ENCODE measurements around the gene CFAP20DC. TPM values are rescaled to one million over a fixed set of nuclear protein-coding genes. Genes with fewer than 3 reads are reported as not detected.

CFAP20DC gene
- total RNA-seq, 1 experiment from 2014 or later, result 4.5 TPM

DNA sequence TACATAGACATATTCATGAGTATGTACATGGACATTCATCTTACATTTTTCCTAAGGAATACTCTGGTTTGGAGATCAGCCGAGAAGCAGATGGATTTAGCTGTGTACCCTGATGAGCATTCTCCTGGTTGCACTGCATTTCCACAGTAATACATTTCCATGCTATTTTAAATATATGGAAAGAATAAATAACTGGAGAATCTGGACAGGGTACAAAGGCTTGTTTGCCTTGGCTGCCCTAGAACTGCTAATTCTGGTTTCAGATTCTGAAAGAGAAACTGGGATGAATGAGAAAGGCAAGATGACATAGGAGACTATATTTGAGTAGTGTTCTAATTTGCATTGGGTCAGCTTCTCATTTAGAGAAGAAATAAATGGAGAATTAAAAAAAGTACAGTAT is 192.4 kb downstream of the CFAP20DC start:
- Histone ChIP-seq H4K20me1 (ENCODE audit: control insufficient read depth, insufficient read depth, insufficient read length) (no peaks in the 10 kb centered on the region), H2BK5ac (ENCODE audit: insufficient read length, low read length) (no peak overlapping the region), H2BK20ac (ENCODE audit: low read depth, low read length, poor library complexity, severe bottlenecking) (no peak overlapping the region), H3K27me3 (ENCODE audit: insufficient read depth, low read length) (no peaks in the 10 kb centered on the region), H3K23me2 (ENCODE audit: insufficient read length, low read depth, low read length, poor library complexity, severe bottlenecking) (no peaks in the 10 kb centered on the region), H3T11ph (ENCODE audit: low read length) (no peak overlapping the region), H3K9me3 (ENCODE audit: control insufficient read depth, low read depth, low read length) (no peaks in the 10 kb centered on the region), H2AK5ac (ENCODE audit: insufficient read length, low read length) (no peak overlapping the region), H3K9ac (ENCODE audit: extremely low read depth, insufficient read length, low read length) (no peak overlapping the region), H3K79me1 (ENCODE audit: insufficient read depth, low read depth, low read length, poor library complexity, severe bottlenecking) (no peaks in the 10 kb centered on the region), H2BK15ac (ENCODE audit: low read depth, low read length) (no peak overlapping the region), H4K91ac (ENCODE audit: insufficient read length, low read depth, low read length) (no peak overlapping the region), H2BK12ac (ENCODE audit: insufficient read length, low read depth, low read length) (no peak overlapping the region), H3K4me1 (ENCODE audit: insufficient read depth, low read length) (no peaks in the 10 kb centered on the region), H2BK120ac (ENCODE audit: low read depth, low read length, poor library complexity, severe bottlenecking) (no peak overlapping the region), H3K4ac (ENCODE audit: low read depth, low read length) (no peak overlapping the region), H4K5ac (ENCODE audit: insufficient read length, low read depth, low read length) (no peak overlapping the region), H3K27ac (ENCODE audit: insufficient read length, low read depth, low read length) (no peak overlapping the region), H3K79me2 (ENCODE audit: insufficient read depth, low read length) (no peaks in the 10 kb centered on the region), H4K8ac (replicated peaks; ENCODE audit: insufficient read length, low read depth, low read length) (no peak overlapping the region), H3K4me2 (ENCODE audit: insufficient read depth, insufficient read length, low read length) (no peak overlapping the region), H3K14ac (ENCODE audit: insufficient read depth, low read length) (no peak overlapping the region), H3K18ac (ENCODE audit: insufficient read length, low read depth, low read length) (no peak overlapping the region), H3K56ac (ENCODE audit: insufficient read length, low read depth, low read length) (no peak overlapping the region), H3K23ac (ENCODE audit: insufficient read length, low read depth, low read length) (no peak overlapping the region), H2AFZ (ENCODE audit: low read length) (no peak overlapping the region)
- H3K27me3 Mint-ChIP-seq (ENCODE audit: low read depth), result no peaks in the 10 kb centered on the region
- H3K9me3 Mint-ChIP-seq, result no peaks in the 10 kb centered on the region; a peak in 2 of 5 replicates
- TF ChIP-seq, protein P1, sequence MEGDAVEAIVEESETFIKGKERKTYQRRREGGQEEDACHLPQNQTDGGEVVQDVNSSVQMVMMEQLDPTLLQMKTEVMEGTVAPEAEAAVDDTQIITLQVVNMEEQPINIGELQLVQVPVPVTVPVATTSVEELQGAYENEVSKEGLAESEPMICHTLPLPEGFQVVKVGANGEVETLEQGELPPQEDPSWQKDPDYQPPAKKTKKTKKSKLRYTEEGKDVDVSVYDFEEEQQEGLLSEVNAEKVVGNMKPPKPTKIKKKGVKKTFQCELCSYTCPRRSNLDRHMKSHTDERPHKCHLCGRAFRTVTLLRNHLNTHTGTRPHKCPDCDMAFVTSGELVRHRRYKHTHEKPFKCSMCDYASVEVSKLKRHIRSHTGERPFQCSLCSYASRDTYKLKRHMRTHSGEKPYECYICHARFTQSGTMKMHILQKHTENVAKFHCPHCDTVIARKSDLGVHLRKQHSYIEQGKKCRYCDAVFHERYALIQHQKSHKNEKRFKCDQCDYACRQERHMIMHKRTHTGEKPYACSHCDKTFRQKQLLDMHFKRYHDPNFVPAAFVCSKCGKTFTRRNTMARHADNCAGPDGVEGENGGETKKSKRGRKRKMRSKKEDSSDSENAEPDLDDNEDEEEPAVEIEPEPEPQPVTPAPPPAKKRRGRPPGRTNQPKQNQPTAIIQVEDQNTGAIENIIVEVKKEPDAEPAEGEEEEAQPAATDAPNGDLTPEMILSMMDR (conservative IDR thresholded peaks at IDR 0.05), result no peak
- no peak overlapping the region for H3K27ac Mint-ChIP-seq
- H3K36me3 Mint-ChIP-seq (ENCODE audit: insufficient read depth in 1 of 3, low read depth in 3 of 3), result no peaks in the 10 kb centered on the region
- H3K4me1 Mint-ChIP-seq, result no peaks in the 10 kb centered on the region
- H3K4me3 Mint-ChIP-seq, result no peak overlapping the region
- WGBS (ENCODE audit: extremely low coverage, insufficient read length, low lambda C conversion rate), result no CpG with 5 or more reads among the region's 1 CpG
- no peak for DNase-seq
